Gastroesophageal sphincter (tissue), 4 donors: ENCODE results near the gene LLGL2. TPM values are rescaled to one million over a fixed set of nuclear protein-coding genes. Genes with fewer than 3 reads are reported as not detected.
A peak's percentile ranks its signal among the peaks of the same experiment; 100 is the strongest.

Experiments
- ATAC-seq: fragments of 150-250 bp; one replicate; pipeline ENCODE4 v1.9.1; 2016; ENCODE audit warnings: mild to moderate bottlenecking, moderate library complexity
- H3K27ac ChIP-seq, 4 donors: fragments of 200-600 bp; sonication (generic) in 3 of 4; 1 replicate in 3 of 4; 2 replicates in 1 of 4; pipeline ENCODE4 v1.5.1; 2016 to 2019
- H3K27me3 ChIP-seq: fragments of 200-600 bp; sonication (generic); one replicate; pipeline ENCODE4 v1.5.1; 2019
- H3K36me3 ChIP-seq, 2 donors: fragments of 200-600 bp; sonication (generic); one replicate each; pipeline ENCODE4 v1.5.1; 2019; ENCODE audit warnings: control low read depth in 1 of 2
- H3K4me1 ChIP-seq, 3 donors: fragments of 200-600 bp; sonication (generic); 1 replicate in 2 of 3; 2 replicates in 1 of 3; pipeline ENCODE4 v1.5.1; 2016 to 2019; ENCODE audit warnings: control low read depth in 2 of 3
- H3K4me3 ChIP-seq, 2 donors: fragments of 200-600 bp; sonication (generic); one replicate each; pipeline ENCODE4 v1.5.1; 2019; ENCODE audit warnings: mild to moderate bottlenecking in 1 of 2, moderate library complexity in 1 of 2
- H3K9me3 ChIP-seq, 3 donors: fragments of 200-600 bp; sonication (generic); one replicate each; pipeline ENCODE4 v1.5.1; 2017 to 2019; ENCODE audit warnings: control low read depth in 2 of 3
- CTCF ChIP-seq, 4 experiments: fragments of 200-600 bp in 2 of 4; fragments of 450-650 bp in 2 of 4; sonication (generic) in 1 of 4; IDR thresholded peaks; one replicate each; pipeline ENCODE4 v1.5.1; 2017 to 2019; ENCODE audit warnings: antibody characterized with exemption in 4 of 4, mild to moderate bottlenecking in 2 of 4, moderate library complexity in 2 of 4
- EP300 ChIP-seq: sonication (generic); formaldehyde crosslinking; IDR thresholded peaks from one replicate; pipeline ENCODE4 v1.6.1; 2017; ENCODE audit warnings: antibody characterized with exemption, mild to moderate bottlenecking
- POLR2A ChIP-seq, 2 donors: fragments of 450-650 bp; IDR thresholded peaks; one replicate each; pipeline ENCODE4 v1.6.1; 2017; ENCODE audit warnings: antibody characterized with exemption in 2 of 2, mild to moderate bottlenecking in 2 of 2, moderate library complexity in 1 of 2
- POLR2AphosphoS5 ChIP-seq: sonication (generic); formaldehyde crosslinking; IDR thresholded peaks from one replicate; pipeline ENCODE4 v1.6.1; 2017; ENCODE audit warnings: antibody characterized with exemption
- WGBS, 2 donors: methylation state at CpG; one replicate each; pipeline ENCODE4 v1.1.5; 2018; ENCODE audit warnings: low coverage in 1 of 2; 5-methylcytosine and 5-hydroxymethylcytosine counted together
- total RNA-seq, 4 donors: library from RNA; depleted of rRNA; stranded (reverse); fragments of >200 nt; gene quantifications; one replicate each; pipeline ENCODE4 v1.1.0, GENCODE V29; 2016

Gene LLGL2
- total RNA-seq, 4 donors from 2014 or later, result 2.3 to 7.9 (median 5.8) TPM

DNA sequence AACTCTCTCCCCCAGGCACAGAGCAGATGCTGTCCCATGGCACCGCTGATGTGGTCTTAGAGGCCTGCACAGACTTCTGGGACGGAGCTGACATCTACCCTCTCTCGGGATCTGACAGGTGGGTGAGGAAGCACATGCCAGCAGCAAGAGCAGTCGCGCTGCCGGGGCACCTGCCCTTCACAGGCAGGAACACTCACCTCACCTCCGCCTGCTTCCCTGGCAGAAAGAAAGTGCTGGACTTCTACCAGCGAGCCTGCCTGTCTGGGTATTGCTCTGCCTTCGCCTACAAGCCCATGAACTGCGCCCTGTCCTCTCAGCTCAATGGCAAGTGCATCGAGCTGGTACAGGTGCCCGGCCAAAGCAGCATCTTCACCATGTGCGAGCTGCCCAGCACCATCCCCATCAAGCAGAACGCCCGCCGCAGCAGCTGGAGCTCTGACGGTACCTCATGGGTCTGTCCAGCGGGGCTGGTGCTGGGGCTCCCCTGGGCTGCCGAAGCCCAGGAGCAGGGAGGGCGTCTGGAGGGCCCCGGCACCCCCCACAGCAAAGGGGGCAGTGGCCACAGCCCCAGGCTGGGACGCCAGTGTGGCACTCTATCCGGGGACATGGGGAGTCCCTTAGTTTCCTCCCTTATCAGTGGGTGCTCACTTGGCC lies 31.9 kb upstream of the LLGL2 start:
- WGBS, 2 donors, result 100% methylated on average over 1 to 7 of the region's 23 CpGs
- Histone ChIP-seq H3K9me3 (no peaks in the 10 kb centered on the region), H3K36me3 (peaks cover 0 to 96% of the 10 kb centered on the region in 2 donors), H3K27ac (no peak overlapping the region), H3K4me3 (no peak overlapping the region), H3K4me1 (peaks cover 0 to 21% (median 6%) of the 10 kb centered on the region in 3 donors), H3K27me3 (no peaks in the 10 kb centered on the region)
- no peak for ATAC-seq
- TF ChIP-seq POLR2AphosphoS5 (no peak), POLR2A (IDR thresholded peaks at IDR 0.05) (no peak), EP300 (no peak), CTCF (IDR thresholded peaks at IDR 0.05) (no peak)

DNA sequence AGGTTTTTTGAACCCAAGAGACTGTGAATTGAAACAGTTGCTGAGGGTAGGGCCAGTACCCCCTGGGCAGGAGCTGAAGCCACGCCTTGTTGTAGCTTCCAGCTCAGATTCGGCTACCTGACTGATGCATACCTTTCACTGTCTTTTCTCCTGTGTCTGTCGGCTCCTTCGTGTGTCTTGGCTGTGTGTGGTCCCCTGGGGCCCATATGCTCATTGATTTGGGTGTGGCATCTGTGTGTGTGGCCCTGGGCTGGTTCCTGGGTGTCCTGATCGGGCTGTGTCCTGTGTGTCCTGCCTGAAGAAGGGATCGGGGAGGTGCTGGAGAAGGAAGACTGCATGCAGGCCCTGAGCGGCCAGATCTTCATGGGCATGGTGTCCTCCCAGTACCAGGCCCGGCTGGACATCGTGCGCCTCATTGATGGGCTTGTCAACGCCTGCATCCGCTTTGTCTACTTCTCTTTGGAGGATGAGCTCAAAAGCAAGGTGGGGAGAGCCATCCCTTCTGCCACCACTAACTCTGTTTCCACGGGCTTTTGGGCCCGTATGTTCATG lies 31.1 kb upstream of the LLGL2 start:
- no peaks in the 10 kb centered on the region for H3K27me3 ChIP-seq
- H3K9me3 ChIP-seq, result no peaks in the 10 kb centered on the region
- TF ChIP-seq POLR2A (IDR thresholded peaks at IDR 0.05), result no peak
- TF ChIP-seq EP300, result no peak
- no peak for ATAC-seq
- H3K36me3 ChIP-seq, result peaks cover 0 to 96% of the 10 kb centered on the region in 2 donors
- H3K4me3 ChIP-seq, result no peak overlapping the region
- peaks cover 0 to 29% (median 8%) of the 10 kb centered on the region in 3 donors for H3K4me1 ChIP-seq
- H3K27ac ChIP-seq, result no peak overlapping the region
- WGBS, 2 donors, result 81 to 96% methylated on average over 7 of the region's 14 CpGs

DNA sequence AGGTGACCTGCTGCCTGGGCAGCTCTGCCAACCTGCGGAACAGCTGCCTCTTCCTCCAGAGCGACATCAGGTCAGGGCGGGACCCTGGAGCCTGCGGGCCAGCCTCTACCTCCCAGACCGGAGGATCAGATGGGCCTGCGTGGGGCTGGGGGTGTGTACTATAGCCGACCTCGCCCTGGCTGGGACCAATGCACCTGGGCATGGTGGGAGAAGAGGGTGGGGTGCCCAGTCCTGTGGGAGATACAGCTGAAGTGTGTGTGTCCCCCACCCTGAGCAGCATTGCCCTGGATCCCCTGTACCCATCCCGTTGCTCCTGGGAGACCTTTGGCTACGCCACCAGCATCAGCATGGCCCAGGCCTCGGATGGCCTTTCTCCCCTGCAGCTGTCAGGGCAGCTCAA lies 29.5 kb upstream of the LLGL2 start:
- peaks cover 0 to 100% of the 10 kb centered on the region in 2 donors for H3K36me3 ChIP-seq

DNA sequence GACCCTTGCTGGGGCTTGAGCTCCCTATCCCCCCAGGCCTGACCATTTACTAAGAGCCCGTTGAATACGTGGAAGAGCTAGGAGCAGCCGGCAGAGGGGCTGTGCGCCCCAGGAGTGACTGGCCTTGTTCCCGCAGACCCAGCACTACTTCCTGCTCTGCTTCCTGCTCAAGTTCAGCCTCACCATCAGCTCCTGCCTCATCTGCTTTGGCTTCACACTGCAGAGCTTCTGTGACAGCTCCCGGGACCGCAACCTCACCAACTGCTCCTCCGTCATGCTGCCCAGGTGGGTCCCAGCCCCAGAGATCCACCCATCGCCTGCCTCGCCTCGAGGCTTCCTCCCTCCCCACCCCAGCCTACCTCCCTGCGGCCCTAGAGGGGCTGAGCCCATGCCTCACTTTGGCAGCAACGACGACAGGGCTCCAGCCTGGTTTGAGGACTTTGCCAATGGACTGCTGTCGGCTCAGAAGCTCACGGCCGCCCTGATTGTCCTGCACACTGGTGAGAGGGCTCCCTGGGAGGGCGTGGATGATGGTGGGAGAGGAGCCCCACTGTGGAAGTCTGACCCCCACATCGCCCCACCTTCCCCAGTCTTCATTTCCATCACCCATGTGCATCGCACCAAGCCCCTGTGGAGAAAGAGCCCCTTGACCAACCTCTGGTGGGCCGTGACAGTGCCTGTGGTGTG lies 27.3 kb upstream of the LLGL2 start:
- Histone ChIP-seq H3K4me1 (peaks cover 0 to 49% (median 9%) of the 10 kb centered on the region in 3 donors), H3K27ac (peak overlapping the region in 3 of 4 donors; percentile 70 to 74 (median 73)), H3K4me3 (no peak overlapping the region), H3K9me3 (no peaks in the 10 kb centered on the region), H3K27me3 (no peaks in the 10 kb centered on the region), H3K36me3 (peaks cover 0 to 98% of the 10 kb centered on the region in 2 donors)
- WGBS, 2 donors, result 60 to 94% methylated on average over 2 to 6 of the region's 21 CpGs
- no peak for ATAC-seq
- TF ChIP-seq CTCF (IDR thresholded peaks at IDR 0.05), result no peak
- no peak for TF ChIP-seq EP300
- no peak for TF ChIP-seq POLR2A (IDR thresholded peaks at IDR 0.05)
- TF ChIP-seq POLR2AphosphoS5, result no peak

More for the DNA sequence above, 29.5 kb upstream of the LLGL2 start:
- H3K4me1 ChIP-seq, result peaks cover 0 to 32% (median 9%) of the 10 kb centered on the region in 3 donors
- no peak for ATAC-seq
- TF ChIP-seq POLR2AphosphoS5, result no peak
- no peak for TF ChIP-seq POLR2A (IDR thresholded peaks at IDR 0.05)
- no peak for TF ChIP-seq EP300
- TF ChIP-seq CTCF (IDR thresholded peaks at IDR 0.05), result no peak
- H3K27me3 ChIP-seq, result no peaks in the 10 kb centered on the region
- no peak overlapping the region for H3K4me3 ChIP-seq
- H3K9me3 ChIP-seq, result no peaks in the 10 kb centered on the region
- no peak overlapping the region for H3K27ac ChIP-seq
- 94% methylated on average over 3 of the region's 11 CpGs; no CpG with 5 or more reads in 1 of the 2 donors for WGBS, 2 donors

DNA sequence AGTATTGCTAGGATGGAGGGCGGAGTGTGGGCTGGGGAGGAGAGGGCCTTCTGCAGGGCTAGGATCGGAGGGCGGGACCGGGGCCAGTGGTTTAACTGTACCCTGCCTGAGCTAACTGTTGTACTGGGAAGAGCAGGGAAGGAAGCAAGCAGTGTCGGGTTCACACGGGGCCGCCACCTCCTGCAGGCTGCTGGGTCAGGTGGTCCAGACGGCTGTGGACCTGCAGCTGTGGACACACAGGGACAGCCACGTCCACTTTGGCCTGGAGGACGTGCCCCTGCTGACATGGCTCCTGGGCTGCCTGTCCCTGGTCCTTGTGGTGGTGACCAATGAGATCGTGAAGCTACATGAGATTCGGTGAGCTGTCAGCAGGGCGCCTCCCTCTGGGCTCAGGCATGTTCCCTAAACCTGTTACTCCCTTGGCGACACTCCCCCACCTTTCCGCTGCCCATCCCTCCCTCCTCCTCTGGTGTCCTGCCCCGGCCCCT lies 26.7 kb upstream of the LLGL2 start:
- peaks cover 0 to 51% (median 9%) of the 10 kb centered on the region in 3 donors for H3K4me1 ChIP-seq
- H3K36me3 ChIP-seq, result peaks cover 0 to 98% of the 10 kb centered on the region in 2 donors
- no peaks in the 10 kb centered on the region for H3K27me3 ChIP-seq
- no peak for ATAC-seq
- H3K9me3 ChIP-seq, result no peaks in the 10 kb centered on the region
- 47% methylated on average over 4 of the region's 16 CpGs; no CpG with 5 or more reads in 1 of the 2 donors for WGBS, 2 donors
- no peak overlapping the region for H3K4me3 ChIP-seq
- H3K27ac ChIP-seq, result peak overlapping the region in 3 of 4 donors; percentile 70 to 74 (median 73)
- TF ChIP-seq CTCF (IDR thresholded peaks at IDR 0.05) (no peak), POLR2AphosphoS5 (no peak), POLR2A (IDR thresholded peaks at IDR 0.05) (no peak), EP300 (no peak)
